Measurements from ENCODE around the gene RAB28.
"Not testable (repeated sequence)": the region's sequence is repeated elsewhere in the genome, so short reads cannot be mapped to it uniquely, and the experiment has no call there.

The RAB28 gene

GRCh38 chr4:13413729-13414437, 70.3 kb downstream of the RAB28 start:
- Histone ChIP-seq H3K9me3 (ENCODE audit: insufficient read depth, low read length) (no peaks in the 10 kb centered on the region), H3K4me3 (ENCODE audit: low read length) (no peak overlapping the region), H3K4me2 (ENCODE audit: low read length) (no peak overlapping the region), H3K27ac (ENCODE audit: low read length) (no peak overlapping the region), H3K9ac (ENCODE audit: low read length) (no peak overlapping the region), H3K4me1 (ENCODE audit: low read length) (no peaks in the 10 kb centered on the region), H3K27me3 (ENCODE audit: low read depth, low read length) (no peaks in the 10 kb centered on the region), H3K79me2 (ENCODE audit: low read length) (no peaks in the 10 kb centered on the region), H2AFZ (ENCODE audit: low read depth, low read length) (no peak overlapping the region), H3K36me3 (replicated peaks; ENCODE audit: low read depth, low read length) (no peaks in the 10 kb centered on the region), H4K20me1 (ENCODE audit: insufficient read depth, low read length) (no peaks in the 10 kb centered on the region; the same call in 1 of the 2 replicates)
- TF ChIP-seq EZH2phosphoT487 (IDR thresholded peaks at IDR 0.05; ENCODE audit: low read depth) (no peak), CTCF (IDR thresholded peaks at IDR 0.05; ENCODE audit: low read depth, low read length) (no peak)

DNA sequence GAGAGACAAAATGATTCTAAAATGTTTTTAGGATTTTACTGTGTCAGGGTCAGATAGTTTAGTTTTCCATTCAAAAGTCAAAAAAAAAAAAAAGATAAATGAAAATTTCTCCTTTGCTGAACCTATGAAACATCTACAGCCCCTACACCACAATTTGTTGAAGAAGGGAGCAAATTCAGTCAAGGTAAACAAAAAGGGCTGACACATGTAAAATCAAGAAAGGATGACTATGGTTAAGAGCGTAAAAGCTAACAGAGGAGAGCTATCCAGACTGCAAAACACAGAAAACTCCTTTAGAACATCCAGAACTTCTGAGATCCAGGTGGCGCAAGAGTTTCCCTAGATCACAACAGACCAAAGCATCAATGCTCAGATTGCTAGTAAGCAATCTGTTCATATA, 72.2 kb downstream of the RAB28 start:
- H4K20me1 ChIP-seq (ENCODE audit: insufficient read depth, low read length) = no peaks in the 10 kb centered on the region; the same call in 1 of the 2 replicates
- H3K27me3 ChIP-seq (ENCODE audit: low read depth, low read length) = no peaks in the 10 kb centered on the region
- H3K36me3 ChIP-seq (replicated peaks; ENCODE audit: low read depth, low read length) = no peaks in the 10 kb centered on the region
- H2AFZ ChIP-seq (ENCODE audit: low read depth, low read length) = no peak overlapping the region
- TF ChIP-seq EZH2phosphoT487 (IDR thresholded peaks at IDR 0.05; ENCODE audit: low read depth) = no peak
- TF ChIP-seq CTCF (IDR thresholded peaks at IDR 0.05; ENCODE audit: low read depth, low read length) = no peak
- H3K9me3 ChIP-seq (ENCODE audit: insufficient read depth, low read length) = no peaks in the 10 kb centered on the region
- H3K9ac ChIP-seq (ENCODE audit: low read length) = no peak overlapping the region
- no peak overlapping the region for H3K4me3 ChIP-seq (ENCODE audit: low read length)
- no peaks in the 10 kb centered on the region for H3K79me2 ChIP-seq (ENCODE audit: low read length)
- H3K27ac ChIP-seq (ENCODE audit: low read length) = no peak overlapping the region
- H3K4me2 ChIP-seq (ENCODE audit: low read length) = no peak overlapping the region
- H3K4me1 ChIP-seq (ENCODE audit: low read length) = no peaks in the 10 kb centered on the region

DNA sequence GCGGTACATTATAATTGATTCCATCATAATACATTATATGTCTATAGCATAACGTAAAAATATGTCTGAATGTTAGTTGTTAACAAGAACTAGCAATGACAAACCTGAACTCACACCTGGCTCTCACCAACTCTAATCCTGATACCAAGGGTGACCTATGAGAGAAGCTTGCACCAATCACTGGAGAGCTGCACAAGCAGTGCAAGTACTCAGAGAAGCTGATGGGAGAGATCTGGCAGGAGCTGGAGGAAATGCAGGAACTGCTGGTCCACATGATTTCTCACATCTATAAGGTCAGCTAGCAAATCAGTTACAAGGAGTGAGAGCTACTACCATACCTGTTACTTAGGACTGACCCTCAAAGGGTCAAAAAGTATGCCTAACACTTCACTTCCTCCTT, 74.8 kb downstream of the RAB28 start:
- Histone ChIP-seq H4K20me1 (ENCODE audit: insufficient read depth, low read length) (no peaks in the 10 kb centered on the region; the same call in 1 of the 2 replicates), H3K4me3 (ENCODE audit: low read length) (no peak overlapping the region), H3K36me3 (replicated peaks; ENCODE audit: low read depth, low read length) (no peaks in the 10 kb centered on the region), H3K79me2 (ENCODE audit: low read length) (no peaks in the 10 kb centered on the region), H2AFZ (ENCODE audit: low read depth, low read length) (no peak overlapping the region), H3K4me1 (ENCODE audit: low read length) (no peaks in the 10 kb centered on the region), H3K9me3 (ENCODE audit: insufficient read depth, low read length) (no peaks in the 10 kb centered on the region), H3K9ac (ENCODE audit: low read length) (no peak overlapping the region), H3K27me3 (ENCODE audit: low read depth, low read length) (no peaks in the 10 kb centered on the region), H3K27ac (ENCODE audit: low read length) (no peak overlapping the region), H3K4me2 (ENCODE audit: low read length) (no peak overlapping the region)
- no peak for TF ChIP-seq CTCF (IDR thresholded peaks at IDR 0.05; ENCODE audit: low read depth, low read length)
- TF ChIP-seq EZH2phosphoT487 (IDR thresholded peaks at IDR 0.05; ENCODE audit: low read depth) = no peak

DNA sequence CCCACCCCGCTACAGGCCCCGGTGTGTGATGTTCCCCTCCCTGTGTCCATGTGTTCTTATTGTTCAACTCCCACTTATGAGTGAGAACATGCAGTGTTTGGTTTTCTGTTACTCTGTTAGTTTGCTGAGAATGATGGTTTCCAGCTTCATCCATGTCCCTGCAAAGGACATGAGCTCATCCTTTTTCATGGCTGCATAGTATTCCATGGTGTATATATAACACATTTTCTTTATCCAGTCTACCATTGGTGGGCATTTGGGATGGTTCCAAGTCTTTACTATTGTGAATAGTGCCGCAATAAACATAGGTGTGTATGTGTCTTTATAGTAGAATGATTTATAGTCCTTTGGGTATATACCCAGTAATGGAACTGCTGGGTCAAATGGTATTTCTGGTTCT, 78.0 kb downstream of the RAB28 start:
- H2AFZ ChIP-seq (ENCODE audit: low read depth, low read length); H3K4me3 ChIP-seq (ENCODE audit: low read length); H3K9ac ChIP-seq (ENCODE audit: low read length); H3K36me3 ChIP-seq (replicated peaks; ENCODE audit: low read depth, low read length); H4K20me1 ChIP-seq (ENCODE audit: insufficient read depth, low read length); H3K9me3 ChIP-seq (ENCODE audit: insufficient read depth, low read length); H3K79me2 ChIP-seq (ENCODE audit: low read length); H3K4me2 ChIP-seq (ENCODE audit: low read length); H3K27ac ChIP-seq (ENCODE audit: low read length); H3K27me3 ChIP-seq (ENCODE audit: low read depth, low read length); H3K4me1 ChIP-seq (ENCODE audit: low read length): not testable (repeated sequence)
